Transverse colon (tissue), 4 donors: ENCODE data around the gene CHST11.

ENCODE experiments used
- CTCF ChIP-seq, 5 experiments: fragments of 200-600 bp in 3 of 5; fragments of 450-650 bp in 2 of 5; sonication (generic) in 3 of 5; IDR thresholded peaks; 1 replicate in 2 of 5; 2 replicates in 3 of 5; pipeline ENCODE4 v1.5.1; 2016 to 2017; ENCODE audit warnings: antibody characterized with exemption in 5 of 5, inconsistent platforms in 3 of 5, mild to moderate bottlenecking in 2 of 5, moderate library complexity in 1 of 5
- EP300 ChIP-seq: sonication (generic); formaldehyde crosslinking; IDR thresholded peaks from one replicate; pipeline ENCODE4 v1.6.1; 2017; ENCODE audit warnings: antibody characterized with exemption, low read depth
- POLR2A ChIP-seq: fragments of 450-650 bp; IDR thresholded peaks from one replicate; pipeline ENCODE4 v1.6.1; 2016; ENCODE audit warnings: antibody characterized with exemption, mild to moderate bottlenecking, moderate library complexity
- POLR2AphosphoS5 ChIP-seq, 3 donors: sonication (generic); formaldehyde crosslinking; IDR thresholded peaks; one replicate each; pipeline ENCODE4 v1.6.1; 2016; ENCODE audit warnings: antibody characterized with exemption in 3 of 3

- no peak for TF ChIP-seq CTCF (IDR thresholded peaks at IDR 0.05)
- no peak for TF ChIP-seq POLR2AphosphoS5 (IDR thresholded peaks at IDR 0.05)
- no peak for TF ChIP-seq POLR2A
- no peak for TF ChIP-seq EP300
These were observed 31.8 kb upstream of the CHST11 start for GRCh38 chr12:104424955-104425354.
